Measurements from ENCODE around the gene PDE4D.

The PDE4D gene

DNA sequence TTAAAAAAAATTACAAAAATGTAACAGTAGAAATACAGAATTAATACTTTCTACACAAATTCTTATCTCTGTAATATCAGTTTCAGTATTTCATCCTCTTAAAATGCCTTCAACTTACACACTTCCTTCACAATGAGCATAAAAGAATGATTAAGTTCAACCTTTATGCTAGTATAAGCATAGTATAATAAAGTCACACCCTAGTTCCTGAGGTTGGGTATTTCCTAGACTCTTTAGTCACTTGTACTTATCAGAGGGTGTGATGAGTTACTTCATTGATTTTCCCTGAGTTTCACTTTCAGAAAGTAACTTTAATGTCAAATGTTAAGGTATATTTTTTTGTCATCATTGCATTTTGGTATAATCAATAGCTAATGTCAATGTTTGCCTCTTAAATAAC lies 302.4 kb downstream of the PDE4D start:
- TF ChIP-seq SIN3A (IDR thresholded peaks at IDR 0.05; ENCODE audit: borderline replicate concordance, insufficient read depth, low read length) (no peak), TAF1 (IDR thresholded peaks at IDR 0.05; ENCODE audit: borderline replicate concordance, insufficient read depth, low read length) (no peak), POLR2AphosphoS5 (IDR thresholded peaks at IDR 0.05; ENCODE audit: low read depth, low read length) (no peak), REST (IDR thresholded peaks at IDR 0.05; ENCODE audit: insufficient read depth in 1 of 2, low read depth in 2 of 2, low read length in 2 of 2) (no peak), FOXP2 (optimal IDR thresholded peaks at IDR 0.05; ENCODE audit: borderline replicate concordance, extremely low read depth, extremely low read length, insufficient read depth) (no peak)

- TF ChIP-seq TAF1 (IDR thresholded peaks at IDR 0.05; ENCODE audit: borderline replicate concordance, insufficient read depth, low read length) = no peak
- no peak for TF ChIP-seq POLR2AphosphoS5 (IDR thresholded peaks at IDR 0.05; ENCODE audit: low read depth, low read length)
- no peak for TF ChIP-seq REST (IDR thresholded peaks at IDR 0.05; ENCODE audit: insufficient read depth in 1 of 2, low read depth in 2 of 2, low read length in 2 of 2)
- TF ChIP-seq SIN3A (IDR thresholded peaks at IDR 0.05; ENCODE audit: borderline replicate concordance, insufficient read depth, low read length) = no peak
- no peak for TF ChIP-seq FOXP2 (optimal IDR thresholded peaks at IDR 0.05; ENCODE audit: borderline replicate concordance, extremely low read depth, extremely low read length, insufficient read depth)
These were observed 304.6 kb downstream of the PDE4D start for GRCh38 chr5:59588922-59589321.

- no peak for TF ChIP-seq TAF1 (IDR thresholded peaks at IDR 0.05; ENCODE audit: borderline replicate concordance, insufficient read depth, low read length)
- peak; percentile 69 for TF ChIP-seq FOXP2 (optimal IDR thresholded peaks at IDR 0.05; ENCODE audit: borderline replicate concordance, extremely low read depth, extremely low read length, insufficient read depth)
- TF ChIP-seq SIN3A (IDR thresholded peaks at IDR 0.05; ENCODE audit: borderline replicate concordance, insufficient read depth, low read length) = peak; percentile 57; the same call in 1 of the 2 replicates
- no peak for TF ChIP-seq REST (IDR thresholded peaks at IDR 0.05; ENCODE audit: insufficient read depth in 1 of 2, low read depth in 2 of 2, low read length in 2 of 2)
- TF ChIP-seq POLR2AphosphoS5 (IDR thresholded peaks at IDR 0.05; ENCODE audit: low read depth, low read length) = peak; percentile 35; the same call in 1 of the 2 replicates
These were observed 305.8 kb downstream of the PDE4D start for GRCh38 chr5:59587489-59588337.

DNA sequence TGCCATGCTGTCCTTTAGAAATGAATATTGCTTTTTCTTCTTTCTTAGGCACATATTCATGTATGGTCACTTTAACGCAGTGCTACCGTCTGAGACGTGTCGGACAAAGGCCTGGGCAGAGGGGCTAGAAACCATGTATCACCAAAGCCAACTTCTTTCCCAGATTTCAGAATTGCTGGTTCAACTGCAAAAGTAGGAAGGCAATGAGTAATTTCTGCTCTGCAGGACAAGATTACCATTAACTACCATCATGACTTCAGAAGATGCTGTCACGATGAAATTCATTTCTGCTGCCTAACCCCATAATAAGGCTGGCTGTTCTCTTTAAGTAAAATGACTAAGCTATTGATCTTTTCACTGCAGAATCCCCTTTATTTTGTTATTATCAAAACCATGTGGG lies 306.7 kb downstream of the PDE4D start:
- no peak for TF ChIP-seq FOXP2 (optimal IDR thresholded peaks at IDR 0.05; ENCODE audit: borderline replicate concordance, extremely low read depth, extremely low read length, insufficient read depth)
- TF ChIP-seq REST (IDR thresholded peaks at IDR 0.05; ENCODE audit: insufficient read depth in 1 of 2, low read depth in 2 of 2, low read length in 2 of 2) = no peak
- TF ChIP-seq TAF1 (IDR thresholded peaks at IDR 0.05; ENCODE audit: borderline replicate concordance, insufficient read depth, low read length) = no peak
- no peak for TF ChIP-seq SIN3A (IDR thresholded peaks at IDR 0.05; ENCODE audit: borderline replicate concordance, insufficient read depth, low read length)
- TF ChIP-seq POLR2AphosphoS5 (IDR thresholded peaks at IDR 0.05; ENCODE audit: low read depth, low read length) = no peak
